Endodermal cell (in vitro differentiated cells): ENCODE results near the gene ACAN. TPM values are rescaled to one million over a fixed set of nuclear protein-coding genes. Genes with fewer than 3 reads are reported as not detected.

Experiments used
- DNase-seq: peaks from one replicate; pipeline ENCODE4 v3.0.0-alpha.2; 2017
- H3K27ac ChIP-seq: 2 replicates; pipeline ENCODE4 v1.5.1; 2013; ENCODE audit warnings: mild to moderate bottlenecking, low read depth, low read length, moderate library complexity
- H3K27me3 ChIP-seq: 2 replicates; pipeline ENCODE4 v1.6.1; 2013; ENCODE audit warnings: mild to moderate bottlenecking, low read length, moderate library complexity; ENCODE audit not compliant: insufficient read depth, control insufficient read depth, poor library complexity, severe bottlenecking
- H3K36me3 ChIP-seq: 2 replicates; pipeline ENCODE4 v1.7.0; 2013; ENCODE audit warnings: mild to moderate bottlenecking, low read length, moderate library complexity; ENCODE audit not compliant: control insufficient read depth, insufficient read depth
- H3K4me1 ChIP-seq: one replicate; pipeline ENCODE4 v1.7.0; 2013; ENCODE audit warnings: low read length; ENCODE audit not compliant: control insufficient read depth, insufficient read depth
- H3K4me3 ChIP-seq: 2 replicates; pipeline ENCODE4 v1.5.1; 2013; ENCODE audit warnings: mild to moderate bottlenecking, low read length, moderate library complexity
- H3K9ac ChIP-seq: 2 replicates; pipeline ENCODE4 v1.6.1; 2013; ENCODE audit warnings: mild to moderate bottlenecking, low read length, moderate library complexity; ENCODE audit not compliant: poor library complexity, severe bottlenecking; ENCODE audit errors: extremely low read depth
- H3K9me3 ChIP-seq: 2 replicates; pipeline ENCODE4 v1.6.1; 2013; ENCODE audit warnings: mild to moderate bottlenecking, low read length, moderate library complexity; ENCODE audit not compliant: control insufficient read depth
- H3K27ac Mint-ChIP-seq: 2 replicates; pipeline ENCODE4 v1.8.0; 2020; ENCODE audit warnings: mixed read lengths
- H3K27me3 Mint-ChIP-seq: 2 replicates; pipeline ENCODE4 v1.8.0; 2021; ENCODE audit warnings: mild to moderate bottlenecking, mixed read lengths; ENCODE audit not compliant: insufficient read depth
- H3K36me3 Mint-ChIP-seq: 2 replicates; pipeline ENCODE4 v1.8.0; 2020; ENCODE audit warnings: low read depth, mixed read lengths
- H3K4me1 Mint-ChIP-seq: 2 replicates; pipeline ENCODE4 v1.8.0; 2020; ENCODE audit warnings: mixed read lengths
- H3K4me3 Mint-ChIP-seq: 2 replicates; pipeline ENCODE4 v1.8.0; 2020; ENCODE audit warnings: mild to moderate bottlenecking, moderate library complexity, mixed read lengths
- H3K9me3 Mint-ChIP-seq: 2 replicates; pipeline ENCODE4 v1.8.0; 2020; ENCODE audit warnings: mild to moderate bottlenecking, mixed read lengths
- CTCF ChIP-seq: fragments of 200-600 bp; sonication (generic); conservative IDR thresholded peaks from 2 replicates; pipeline ENCODE4 v1.5.0; 2021; ENCODE audit warnings: antibody characterized with exemption, mild to moderate bottlenecking
- WGBS, 2 experiments: methylation state at CpG; one replicate each; pipeline versions ENCODE4 v1.1.5 to v1.1.7; 2013; ENCODE audit warnings: missing lambda C conversion rate in 2 of 2, mixed read lengths in 1 of 2; ENCODE audit not compliant: insufficient coverage in 1 of 2, insufficient read length in 1 of 2; 5-methylcytosine and 5-hydroxymethylcytosine counted together
- total RNA-seq, 2 donors: library from RNA; stranded (reverse); fragmentation: NEBNext Ultra II Directional in 1 of 2; extraction: Animal tissue kit (Norgen Biotek cat#: 25700) in 1 of 2; gene quantifications; 2 replicates in 1 of 2; 3 replicates in 1 of 2; pipeline ENCODE4 v1.2.1, GENCODE V29; 2021

ACAN gene
- total RNA-seq, 2 donors from 2014 or later = 0.38 to 0.75 TPM

- peaks cover 2% of the 10 kb centered on the region for H3K27me3 Mint-ChIP-seq
- H3K9me3 Mint-ChIP-seq = no peaks in the 10 kb centered on the region
- 92 to 94% methylated on average over 9 to 16 of the region's 16 CpGs for WGBS, 2 experiments
- Histone ChIP-seq H3K27ac (no peak overlapping the region), H3K4me1 (no peaks in the 10 kb centered on the region), H3K9ac (no peak overlapping the region), H3K9me3 (no peaks in the 10 kb centered on the region), H3K4me3 (no peak overlapping the region), H3K36me3 (no peaks in the 10 kb centered on the region), H3K27me3 (no peaks in the 10 kb centered on the region)
- no peaks in the 10 kb centered on the region for H3K4me1 Mint-ChIP-seq
- H3K27ac Mint-ChIP-seq = no peak overlapping the region
- H3K36me3 Mint-ChIP-seq = no peaks in the 10 kb centered on the region
- DNase-seq = no peak
- no peak overlapping the region for H3K4me3 Mint-ChIP-seq
- no peak for TF ChIP-seq CTCF
Observed at GRCh38 chr15:88839961-88840360, 36.7 kb downstream of the ACAN start.

DNA sequence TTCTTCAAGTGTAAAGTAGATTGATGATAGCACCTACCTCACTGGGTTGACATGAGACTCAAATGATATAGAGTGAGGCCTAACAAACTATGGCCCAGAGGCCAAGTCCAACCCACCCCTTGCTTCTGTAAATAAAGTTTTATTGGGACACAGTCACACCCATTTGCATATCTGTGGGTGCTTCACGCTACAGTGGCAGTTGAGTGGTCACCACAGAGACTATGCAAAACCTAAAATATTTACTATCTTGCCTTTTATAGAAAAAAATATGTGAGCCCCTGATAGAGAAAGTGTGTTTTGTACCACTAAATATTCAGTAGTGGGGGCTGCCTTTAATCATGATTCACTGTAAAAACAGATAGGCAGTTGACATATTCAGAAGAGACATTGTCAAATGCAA, 38.0 kb downstream of the ACAN start:
- no peaks in the 10 kb centered on the region for H3K4me1 ChIP-seq
- Mint-ChIP-seq H3K4me3 (no peak overlapping the region), H3K9me3 (no peaks in the 10 kb centered on the region), H3K27me3 (no peaks in the 10 kb centered on the region), H3K4me1 (no peaks in the 10 kb centered on the region), H3K36me3 (no peaks in the 10 kb centered on the region), H3K27ac (no peak overlapping the region)
- no peaks in the 10 kb centered on the region for H3K27me3 ChIP-seq
- no peak overlapping the region for H3K27ac ChIP-seq
- no peak for DNase-seq
- TF ChIP-seq CTCF = no peak
- no peak overlapping the region for H3K4me3 ChIP-seq
- no peak overlapping the region for H3K9ac ChIP-seq
- H3K36me3 ChIP-seq = no peaks in the 10 kb centered on the region
- 89% methylated on average over 1 of the region's 1 CpG; no CpG with 5 or more reads in 1 of the 2 experiments for WGBS, 2 experiments
- H3K9me3 ChIP-seq = no peaks in the 10 kb centered on the region

- no peaks in the 10 kb centered on the region for H3K9me3 ChIP-seq
- Mint-ChIP-seq H3K36me3 (no peaks in the 10 kb centered on the region), H3K4me1 (no peaks in the 10 kb centered on the region), H3K4me3 (no peak overlapping the region), H3K27me3 (no peaks in the 10 kb centered on the region), H3K9me3 (no peaks in the 10 kb centered on the region), H3K27ac (no peak overlapping the region)
- H3K4me3 ChIP-seq = no peak overlapping the region
- H3K27me3 ChIP-seq = no peaks in the 10 kb centered on the region
- no peak overlapping the region for H3K9ac ChIP-seq
- H3K4me1 ChIP-seq = no peaks in the 10 kb centered on the region
- 92 to 94% methylated on average over 2 to 4 of the region's 4 CpGs for whole genome bisulfite sequencing, 2 experiments
- no peak for TF ChIP-seq CTCF
- DNase-seq = no peak
- no peak overlapping the region for H3K27ac ChIP-seq
- H3K36me3 ChIP-seq = no peaks in the 10 kb centered on the region
Observed at GRCh38 chr15:88842156-88842555, 38.9 kb downstream of the ACAN start.
